Parathyroid adenoma (tissue), 2 donors: ENCODE measurements around the gene POLR1B.
"Not testable (repeated sequence)": the region's sequence is repeated elsewhere in the genome, so short reads cannot be mapped to it uniquely, and the experiment has no call there.

Source experiments
- H2AFZ ChIP-seq: fragments of 300-600 bp; sonication (generic); one replicate; pipeline ENCODE4 v1.7.0; 2017; ENCODE audit warnings: antibody characterized with exemption, mild to moderate bottlenecking
- H3K27ac ChIP-seq: fragments of 300-600 bp; sonication (generic); one replicate; pipeline ENCODE4 v1.7.0; 2017
- H3K27me3 ChIP-seq: fragments of 300-600 bp; sonication (generic); one replicate; pipeline ENCODE4 v1.7.0; 2017; ENCODE audit warnings: low read length; ENCODE audit not compliant: control insufficient read depth, insufficient read depth
- H3K36me3 ChIP-seq: fragments of 300-600 bp; sonication (generic); one replicate; pipeline ENCODE4 v1.7.0; 2017; ENCODE audit warnings: low read length; ENCODE audit not compliant: control insufficient read depth, insufficient read depth
- H3K4me1 ChIP-seq: fragments of 300-600 bp; sonication (generic); one replicate; pipeline ENCODE4 v1.7.0; 2017; ENCODE audit warnings: control low read depth
- H3K4me2 ChIP-seq: fragments of 300-600 bp; sonication (generic); one replicate; pipeline ENCODE4 v1.7.0; 2017; ENCODE audit warnings: low read length
- H3K4me3 ChIP-seq: fragments of 300-600 bp; sonication (generic); one replicate; pipeline ENCODE4 v1.7.0; 2017; ENCODE audit warnings: low read depth, low read length
- H3K79me2 ChIP-seq: fragments of 300-600 bp; sonication (generic); one replicate; pipeline ENCODE4 v1.7.0; 2017; ENCODE audit warnings: control low read depth
- H3K9ac ChIP-seq: fragments of 300-600 bp; sonication (generic); one replicate; pipeline ENCODE4 v1.7.0; 2017; ENCODE audit warnings: mild to moderate bottlenecking
- H3K9me3 ChIP-seq: fragments of 300-600 bp; sonication (generic); one replicate; pipeline ENCODE4 v1.7.0; 2017; ENCODE audit warnings: low read length; ENCODE audit not compliant: control insufficient read depth
- CTCF ChIP-seq: fragments of 300-600 bp; sonication (generic); IDR thresholded peaks from one replicate; pipeline ENCODE4 v1.7.0; 2017; ENCODE audit warnings: antibody characterized with exemption, mild to moderate bottlenecking
- donor health status: primary hyperparathyroidism.

POLR1B gene

GRCh38 chr2:112566104-112566503 lies 23.8 kb downstream of the POLR1B start:
- no peak for TF ChIP-seq CTCF

GRCh38 chr2:112566508-112566907 lies 24.2 kb downstream of the POLR1B start:
- not testable (repeated sequence) for H3K36me3 ChIP-seq, H3K79me2 ChIP-seq, H3K27me3 ChIP-seq, H3K9ac ChIP-seq, H2AFZ ChIP-seq, H3K4me1 ChIP-seq, H3K27ac ChIP-seq, H3K9me3 ChIP-seq, H3K4me3 ChIP-seq, H3K4me2 ChIP-seq

More at GRCh38 chr2:112566104-112566503, 23.8 kb downstream of the POLR1B start:
- Histone ChIP-seq H3K27ac (no peak overlapping the region), H3K9ac (no peak overlapping the region), H2AFZ (no peak overlapping the region), H3K36me3 (no peaks in the 10 kb centered on the region), H3K9me3 (no peaks in the 10 kb centered on the region), H3K4me3 (no peak overlapping the region), H3K79me2 (no peaks in the 10 kb centered on the region), H3K4me1 (peaks cover 6% of the 10 kb centered on the region), H3K4me2 (no peak overlapping the region), H3K27me3 (no peaks in the 10 kb centered on the region)

- no peak for TF ChIP-seq CTCF
- Histone ChIP-seq H3K9ac (no peak overlapping the region), H3K4me3 (no peak overlapping the region), H2AFZ (no peak overlapping the region), H3K79me2 (no peaks in the 10 kb centered on the region), H3K36me3 (no peaks in the 10 kb centered on the region), H3K4me2 (no peak overlapping the region), H3K9me3 (no peaks in the 10 kb centered on the region), H3K27me3 (no peaks in the 10 kb centered on the region), H3K4me1 (no peaks in the 10 kb centered on the region), H3K27ac (no peak overlapping the region)
These were observed 29.7 kb downstream of the POLR1B start for GRCh38 chr2:112572005-112572404.

GRCh38 chr2:112577756-112578155 lies 35.5 kb downstream of the POLR1B start:
- H3K27me3 ChIP-seq: no peaks in the 10 kb centered on the region
- no peak overlapping the region for H3K4me3 ChIP-seq

GRCh38 chr2:112579241-112579640 lies 37.0 kb downstream of the POLR1B start:
- peaks cover 2% of the 10 kb centered on the region for H3K4me1 ChIP-seq
- no peaks in the 10 kb centered on the region for H3K36me3 ChIP-seq
- H3K4me2 ChIP-seq: no peak overlapping the region
- H3K27me3 ChIP-seq: no peaks in the 10 kb centered on the region
- TF ChIP-seq CTCF: no peak
- H3K4me3 ChIP-seq: no peak overlapping the region
- H3K27ac ChIP-seq: no peak overlapping the region
- no peak overlapping the region for H3K9ac ChIP-seq
- no peaks in the 10 kb centered on the region for H3K9me3 ChIP-seq
- no peak overlapping the region for H2AFZ ChIP-seq
- no peaks in the 10 kb centered on the region for H3K79me2 ChIP-seq

More at GRCh38 chr2:112577756-112578155, 35.5 kb downstream of the POLR1B start:
- H3K4me2 ChIP-seq: no peak overlapping the region
- H3K79me2 ChIP-seq: no peaks in the 10 kb centered on the region
- H3K27ac ChIP-seq: no peak overlapping the region
- no peaks in the 10 kb centered on the region for H3K4me1 ChIP-seq
- H3K36me3 ChIP-seq: no peaks in the 10 kb centered on the region
- no peaks in the 10 kb centered on the region for H3K9me3 ChIP-seq
- TF ChIP-seq CTCF: no peak
- no peak overlapping the region for H2AFZ ChIP-seq
- H3K9ac ChIP-seq: no peak overlapping the region
